DOHH2 (cell line): ENCODE measurements around the gene CAMSAP1.

Experiments used
- EZH2phosphoT487 ChIP-seq: fragments of 200-600 bp; sonication (generic); IDR thresholded peaks from 2 replicates; pipeline ENCODE4 v1.6.1; 2017; ENCODE audit warnings: borderline replicate concordance, mild to moderate bottlenecking, antibody characterized with exemption, low read length, moderate library complexity, mixed read lengths
- TF ChIP-seq, protein P1 (sequence below): fragments of 200-600 bp; sonication (generic); IDR thresholded peaks from one replicate; pipeline ENCODE4 v1.5.1; 2014; ENCODE audit warnings: antibody characterized with exemption, mild to moderate bottlenecking, low read depth, low read length; ENCODE audit not compliant: poor library complexity, severe bottlenecking

- TF ChIP-seq, protein P1, sequence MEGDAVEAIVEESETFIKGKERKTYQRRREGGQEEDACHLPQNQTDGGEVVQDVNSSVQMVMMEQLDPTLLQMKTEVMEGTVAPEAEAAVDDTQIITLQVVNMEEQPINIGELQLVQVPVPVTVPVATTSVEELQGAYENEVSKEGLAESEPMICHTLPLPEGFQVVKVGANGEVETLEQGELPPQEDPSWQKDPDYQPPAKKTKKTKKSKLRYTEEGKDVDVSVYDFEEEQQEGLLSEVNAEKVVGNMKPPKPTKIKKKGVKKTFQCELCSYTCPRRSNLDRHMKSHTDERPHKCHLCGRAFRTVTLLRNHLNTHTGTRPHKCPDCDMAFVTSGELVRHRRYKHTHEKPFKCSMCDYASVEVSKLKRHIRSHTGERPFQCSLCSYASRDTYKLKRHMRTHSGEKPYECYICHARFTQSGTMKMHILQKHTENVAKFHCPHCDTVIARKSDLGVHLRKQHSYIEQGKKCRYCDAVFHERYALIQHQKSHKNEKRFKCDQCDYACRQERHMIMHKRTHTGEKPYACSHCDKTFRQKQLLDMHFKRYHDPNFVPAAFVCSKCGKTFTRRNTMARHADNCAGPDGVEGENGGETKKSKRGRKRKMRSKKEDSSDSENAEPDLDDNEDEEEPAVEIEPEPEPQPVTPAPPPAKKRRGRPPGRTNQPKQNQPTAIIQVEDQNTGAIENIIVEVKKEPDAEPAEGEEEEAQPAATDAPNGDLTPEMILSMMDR = no peak
- no peak for TF ChIP-seq EZH2phosphoT487
These were observed 32.5 kb downstream of the CAMSAP1 start for GRCh38 chr9:135874859-135875258.
